ENCODE data around the gene EVC2. TPM values are rescaled to one million over a fixed set of nuclear protein-coding genes. Genes with fewer than 3 reads are reported as not detected.
A peak's percentile ranks its signal among the peaks of the same experiment; 100 is the strongest.

EVC2 gene
- total and polyA plus RNA-seq, 3 experiments from 2014 or later = 0.84 to 1.3 (median 0.92) TPM

DNA sequence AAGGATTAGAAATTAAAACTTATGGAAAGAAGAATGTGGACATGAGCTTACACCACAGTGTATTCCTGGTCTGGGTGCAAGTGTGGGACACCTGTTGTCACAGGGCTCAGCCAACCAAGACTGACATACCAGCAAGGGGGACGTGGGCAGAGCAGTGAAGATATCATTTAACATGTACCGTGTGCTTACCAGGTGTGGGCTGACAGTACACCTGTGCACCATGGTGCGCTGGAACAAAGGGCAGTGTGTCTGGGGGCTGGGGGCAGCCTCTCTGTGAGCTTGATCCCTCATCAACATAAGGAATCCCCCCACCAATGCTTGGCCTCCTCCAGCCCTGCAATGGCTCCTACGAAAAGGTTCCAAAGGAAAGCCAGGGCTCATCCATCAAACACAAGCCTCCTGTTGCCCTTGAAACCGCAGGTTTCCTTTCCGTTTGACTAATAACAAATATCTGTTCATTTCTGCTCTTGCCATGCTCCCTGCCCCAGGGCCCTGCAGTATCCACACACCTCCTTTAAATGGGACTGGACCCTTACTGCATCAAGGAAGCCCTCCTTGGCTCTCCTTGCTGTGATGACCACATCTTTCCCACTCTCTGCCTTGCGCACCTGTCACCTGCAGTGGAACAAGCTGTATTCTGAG, 16.7 kb downstream of the EVC2 start:
- POLR2A ChIA-PET = no interaction called here
- H3K27me3 Mint-ChIP-seq = no peaks in the 10 kb centered on the region

DNA sequence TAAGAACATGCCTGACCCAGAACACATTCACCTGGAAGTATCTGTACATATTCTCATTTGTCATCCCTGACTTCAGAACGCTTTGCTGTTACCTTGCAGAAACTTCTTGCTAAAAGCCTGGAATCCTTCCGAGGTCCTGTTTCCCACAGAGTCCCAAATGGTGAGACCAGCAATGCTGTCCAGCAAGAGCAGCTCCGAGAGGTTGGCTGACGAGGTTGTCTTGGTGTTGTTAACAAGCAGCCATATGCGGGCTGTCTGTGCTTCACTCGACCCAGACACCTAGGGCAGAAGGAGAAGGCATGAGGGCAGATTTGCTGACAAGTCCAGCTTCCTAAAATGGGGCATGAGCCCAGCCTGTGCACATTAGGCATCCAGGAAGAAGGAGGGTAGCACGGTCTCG, 19.3 kb downstream of the EVC2 start:
- H3K27ac Mint-ChIP-seq = no peak overlapping the region
- CTCF ChIA-PET = no interaction called here
- no peak overlapping the region for H3K4me3 Mint-ChIP-seq
- peaks cover 0 to 1% (median 0%) of the 10 kb centered on the region in 5 donors for H3K9me3 Mint-ChIP-seq
- no peaks in the 10 kb centered on the region for H3K36me3 Mint-ChIP-seq
- Histone ChIP-seq H3K27me3 (ENCODE audit: insufficient read depth, low read length, poor library complexity, severe bottlenecking) (no peaks in the 10 kb centered on the region), H3K36me3 (ENCODE audit: insufficient read depth, low read length) (no peaks in the 10 kb centered on the region), H3K27ac (ENCODE audit: low read depth, low read length) (no peak overlapping the region), H3K4me3 (ENCODE audit: low read length) (no peak overlapping the region), H3K4me1 (ENCODE audit: insufficient read depth, low read length) (no peaks in the 10 kb centered on the region), H3K9me3 (ENCODE audit: low read length) (no peaks in the 10 kb centered on the region)
- no peaks in the 10 kb centered on the region for H3K4me1 Mint-ChIP-seq
- POLR2A ChIA-PET = no interaction called here
- H3K27me3 Mint-ChIP-seq = peaks cover 0 to 3% of the 10 kb centered on the region in 2 donors
- DNase-seq = no peak

More for the DNA sequence above, 16.7 kb downstream of the EVC2 start:
- no peak overlapping the region for H3K27ac ChIP-seq (ENCODE audit: low read depth, low read length)
- H3K9me3 Mint-ChIP-seq = no peaks in the 10 kb centered on the region
- CTCF ChIA-PET = no interaction called here
- no peaks in the 10 kb centered on the region for H3K4me1 Mint-ChIP-seq
- H3K27me3 ChIP-seq (ENCODE audit: insufficient read depth, low read length, poor library complexity, severe bottlenecking) = no peaks in the 10 kb centered on the region
- no peaks in the 10 kb centered on the region for H3K4me1 ChIP-seq (ENCODE audit: insufficient read depth, low read length)
- no peaks in the 10 kb centered on the region for H3K36me3 ChIP-seq (ENCODE audit: insufficient read depth, low read length)
- peak overlapping the region in 1 of 8 donors; percentile 67 for H3K27ac Mint-ChIP-seq
- no peaks in the 10 kb centered on the region for H3K9me3 ChIP-seq (ENCODE audit: low read length)
- no peak overlapping the region for H3K4me3 ChIP-seq (ENCODE audit: low read length)
- no peaks in the 10 kb centered on the region for H3K36me3 Mint-ChIP-seq
- no peak for DNase-seq
- no peak overlapping the region for H3K4me3 Mint-ChIP-seq

DNA sequence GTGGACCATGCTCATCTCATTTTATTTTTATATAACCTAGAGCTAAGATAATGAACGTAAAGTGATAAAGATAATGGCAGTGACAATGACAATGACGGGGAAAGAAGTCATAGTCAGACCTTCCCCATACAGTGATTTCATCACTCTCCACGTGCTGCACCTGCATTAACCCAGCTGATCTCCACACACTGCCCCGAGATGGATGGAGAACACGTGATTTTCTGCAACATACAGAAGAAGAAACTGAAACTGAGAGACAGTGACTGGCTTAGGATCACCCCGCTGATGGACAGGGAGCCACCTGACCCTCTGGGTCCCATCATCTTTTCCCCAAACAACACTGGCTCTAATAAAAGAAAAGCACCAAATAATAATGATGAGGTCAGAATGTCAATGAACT, 22.0 kb downstream of the EVC2 start:
- no peak overlapping the region for H3K4me3 ChIP-seq (ENCODE audit: low read length)
- H3K27me3 Mint-ChIP-seq = peaks cover 0 to 4% of the 10 kb centered on the region in 2 donors
- H3K9me3 Mint-ChIP-seq = peaks cover 0 to 2% (median 0%) of the 10 kb centered on the region in 5 donors
- no peak overlapping the region for H3K27ac Mint-ChIP-seq
- ChIA-PET POLR2A (no interaction called here), CTCF (no interaction called here)
- H3K36me3 ChIP-seq (ENCODE audit: insufficient read depth, low read length) = no peaks in the 10 kb centered on the region
- no peaks in the 10 kb centered on the region for H3K36me3 Mint-ChIP-seq
- H3K9me3 ChIP-seq (ENCODE audit: low read length) = no peaks in the 10 kb centered on the region
- no peaks in the 10 kb centered on the region for H3K4me1 Mint-ChIP-seq
- no peak overlapping the region for H3K27ac ChIP-seq (ENCODE audit: low read depth, low read length)
- H3K4me1 ChIP-seq (ENCODE audit: insufficient read depth, low read length) = no peaks in the 10 kb centered on the region
- no peak for DNase-seq
- no peaks in the 10 kb centered on the region for H3K27me3 ChIP-seq (ENCODE audit: insufficient read depth, low read length, poor library complexity, severe bottlenecking)
- no peak overlapping the region for H3K4me3 Mint-ChIP-seq

DNA sequence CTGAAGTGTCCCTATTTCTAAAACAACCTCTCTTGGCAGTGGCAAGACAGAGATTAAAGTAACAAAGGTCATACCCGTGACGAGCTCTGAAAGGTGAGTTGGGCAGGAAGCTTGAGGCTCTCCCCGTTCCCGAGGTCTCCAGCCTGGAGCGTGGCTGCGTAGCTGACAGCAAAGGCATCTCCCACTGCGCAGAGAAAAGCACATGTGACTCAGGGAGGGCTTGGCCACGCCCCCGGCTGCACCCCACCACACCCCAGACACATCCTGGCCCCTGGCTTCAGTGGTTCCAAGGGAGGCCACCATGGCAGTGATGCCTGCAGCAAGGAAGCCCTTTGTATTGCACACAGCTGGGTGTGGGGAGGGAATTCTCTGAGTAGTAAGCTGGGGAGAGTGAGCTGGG, 23.1 kb downstream of the EVC2 start:
- ChIA-PET POLR2A (no interaction called here), CTCF (no interaction called here)
- no peak overlapping the region for H3K27ac Mint-ChIP-seq
- Histone ChIP-seq H3K9me3 (ENCODE audit: low read length) (no peaks in the 10 kb centered on the region), H3K4me3 (ENCODE audit: low read length) (no peak overlapping the region), H3K36me3 (ENCODE audit: insufficient read depth, low read length) (no peaks in the 10 kb centered on the region), H3K4me1 (ENCODE audit: insufficient read depth, low read length) (no peaks in the 10 kb centered on the region), H3K27me3 (ENCODE audit: insufficient read depth, low read length, poor library complexity, severe bottlenecking) (no peaks in the 10 kb centered on the region), H3K27ac (ENCODE audit: low read depth, low read length) (no peak overlapping the region)
- DNase-seq = no peak
- H3K36me3 Mint-ChIP-seq = no peaks in the 10 kb centered on the region
- no peaks in the 10 kb centered on the region for H3K4me1 Mint-ChIP-seq
- peaks cover 0 to 4% of the 10 kb centered on the region in 2 donors for H3K27me3 Mint-ChIP-seq
- peaks cover 0 to 2% (median 0%) of the 10 kb centered on the region in 5 donors for H3K9me3 Mint-ChIP-seq
- no peak overlapping the region for H3K4me3 Mint-ChIP-seq

DNA sequence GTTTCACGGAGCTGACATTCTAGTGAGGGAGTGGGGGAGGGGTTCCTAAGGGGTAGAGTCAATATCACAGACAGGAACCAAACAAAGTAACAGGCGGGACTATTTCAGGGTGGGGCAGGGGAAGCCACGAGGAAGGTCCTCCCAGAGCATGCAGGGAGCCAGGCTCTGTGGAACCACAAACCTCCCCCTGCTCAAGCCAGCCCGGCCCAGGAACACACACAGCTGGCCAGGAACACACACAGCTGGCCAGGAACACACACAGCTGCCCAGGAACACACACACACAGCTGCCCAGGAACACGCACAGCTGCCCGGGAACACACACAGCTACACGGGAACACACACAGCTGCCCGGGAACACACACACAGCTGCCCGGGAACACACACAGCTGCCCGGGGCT, 24.8 kb downstream of the EVC2 start:
- H3K27me3 Mint-ChIP-seq = peaks cover 0 to 4% of the 10 kb centered on the region in 2 donors
- no peak overlapping the region for H3K4me3 Mint-ChIP-seq
- no peaks in the 10 kb centered on the region for H3K36me3 Mint-ChIP-seq
- H3K9me3 Mint-ChIP-seq = peaks cover 0 to 2% (median 0%) of the 10 kb centered on the region in 5 donors
- CTCF ChIA-PET = no interaction called here
- Histone ChIP-seq H3K27ac (ENCODE audit: low read depth, low read length) (no peak overlapping the region), H3K36me3 (ENCODE audit: insufficient read depth, low read length) (no peaks in the 10 kb centered on the region), H3K9me3 (ENCODE audit: low read length) (no peaks in the 10 kb centered on the region), H3K4me1 (ENCODE audit: insufficient read depth, low read length) (no peaks in the 10 kb centered on the region), H3K4me3 (ENCODE audit: low read length) (no peak overlapping the region), H3K27me3 (ENCODE audit: insufficient read depth, low read length, poor library complexity, severe bottlenecking) (no peaks in the 10 kb centered on the region)
- H3K27ac Mint-ChIP-seq = no peak overlapping the region
- no peaks in the 10 kb centered on the region for H3K4me1 Mint-ChIP-seq
- POLR2A ChIA-PET = no interaction called here
- no peak for DNase-seq

DNA sequence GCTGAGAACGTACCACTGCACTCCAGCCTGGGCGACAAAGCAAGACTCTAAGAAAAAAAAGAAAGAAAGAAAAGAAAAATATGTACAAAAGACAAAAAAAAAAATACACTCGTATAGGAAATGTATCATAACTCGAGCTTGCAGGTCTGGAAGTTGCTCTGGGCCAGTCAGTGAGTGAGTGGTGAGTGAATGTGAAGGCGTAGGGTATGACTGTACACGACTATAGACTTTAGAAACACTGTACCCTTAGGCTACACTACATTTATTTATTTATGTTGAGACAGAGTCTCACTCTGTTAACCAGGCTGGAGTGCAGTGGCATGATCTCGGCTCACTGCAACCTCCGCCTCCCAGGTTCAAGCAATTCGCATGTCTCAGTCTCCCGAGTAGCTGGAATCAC, 29.4 kb downstream of the EVC2 start:
- H3K4me1 ChIP-seq (ENCODE audit: insufficient read depth, low read length) = no peaks in the 10 kb centered on the region
- no peak overlapping the region for H3K4me3 ChIP-seq (ENCODE audit: low read length)
- H3K9me3 Mint-ChIP-seq = peaks cover 0 to 2% (median 0%) of the 10 kb centered on the region in 5 donors
- H3K27me3 Mint-ChIP-seq = peaks cover 0 to 2% of the 10 kb centered on the region in 2 donors
- H3K36me3 ChIP-seq (ENCODE audit: insufficient read depth, low read length) = no peaks in the 10 kb centered on the region
- no peaks in the 10 kb centered on the region for H3K4me1 Mint-ChIP-seq
- H3K9me3 ChIP-seq (ENCODE audit: low read length) = no peaks in the 10 kb centered on the region
- H3K27ac Mint-ChIP-seq = no peak overlapping the region
- POLR2A ChIA-PET = no interaction called here
- H3K27me3 ChIP-seq (ENCODE audit: insufficient read depth, low read length, poor library complexity, severe bottlenecking) = no peaks in the 10 kb centered on the region
- no peak overlapping the region for H3K27ac ChIP-seq (ENCODE audit: low read depth, low read length)
- DNase-seq = no peak
- no peak overlapping the region for H3K4me3 Mint-ChIP-seq
- no peaks in the 10 kb centered on the region for H3K36me3 Mint-ChIP-seq
- CTCF ChIA-PET = no interaction called here

DNA sequence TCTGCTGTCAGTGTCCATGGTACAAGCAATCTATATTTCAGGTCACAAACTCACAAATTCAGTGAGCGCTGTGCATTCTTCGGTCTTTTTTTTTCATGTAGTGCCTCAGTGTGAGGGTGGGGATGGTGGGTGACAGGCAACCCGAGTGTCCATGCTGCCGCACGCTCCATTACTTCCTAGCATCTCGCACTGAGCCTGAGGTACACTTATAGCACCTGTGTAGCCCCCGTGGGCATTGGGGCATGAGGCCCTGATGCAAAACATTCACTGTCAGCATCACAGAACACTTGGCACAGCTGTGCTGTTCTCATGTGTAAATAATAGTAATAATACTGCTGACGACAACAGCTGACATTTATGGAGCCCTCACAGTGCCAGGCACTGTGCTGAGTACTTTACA, 31.6 kb downstream of the EVC2 start:
- POLR2A ChIA-PET = no interaction called here
- no peak overlapping the region for H3K4me3 Mint-ChIP-seq
- no peaks in the 10 kb centered on the region for H3K27me3 Mint-ChIP-seq
- peak overlapping the region in 1 of 8 donors; percentile 65 for H3K27ac Mint-ChIP-seq
- H3K36me3 ChIP-seq (ENCODE audit: insufficient read depth, low read length) = no peaks in the 10 kb centered on the region
- CTCF ChIA-PET = no interaction called here
- H3K36me3 Mint-ChIP-seq = no peaks in the 10 kb centered on the region
- DNase-seq = no peak
- H3K4me1 ChIP-seq (ENCODE audit: insufficient read depth, low read length) = no peaks in the 10 kb centered on the region
- no peaks in the 10 kb centered on the region for H3K27me3 ChIP-seq (ENCODE audit: insufficient read depth, low read length, poor library complexity, severe bottlenecking)
- no peaks in the 10 kb centered on the region for H3K4me1 Mint-ChIP-seq
- no peak overlapping the region for H3K27ac ChIP-seq (ENCODE audit: low read depth, low read length)
- H3K9me3 Mint-ChIP-seq = peaks cover 0 to 2% (median 0%) of the 10 kb centered on the region in 5 donors
- H3K9me3 ChIP-seq (ENCODE audit: low read length) = no peaks in the 10 kb centered on the region
- no peak overlapping the region for H3K4me3 ChIP-seq (ENCODE audit: low read length)

DNA sequence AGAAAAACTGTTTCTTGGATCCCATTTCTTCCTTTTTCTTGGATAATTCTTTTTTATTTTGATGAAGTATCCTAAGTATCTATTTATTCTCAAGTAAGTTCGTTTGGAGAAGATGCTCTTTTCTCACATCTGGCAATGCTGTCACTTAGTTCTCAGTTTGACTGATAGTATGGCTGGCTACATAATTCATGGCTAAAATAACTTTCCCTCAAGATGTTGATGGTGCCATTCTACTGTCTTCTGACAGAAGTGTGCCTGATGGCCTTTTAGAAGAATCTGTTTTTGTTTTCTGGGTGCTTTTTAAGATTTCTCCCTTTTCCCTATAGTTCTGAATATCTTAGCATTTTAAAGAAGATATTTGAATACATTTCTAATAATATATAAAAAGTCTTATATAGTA, 41.6 kb downstream of the EVC2 start:
- Mint-ChIP-seq H3K27ac (no peak overlapping the region), H3K36me3 (peaks cover 0 to 2% (median 0%) of the 10 kb centered on the region in 3 donors), H3K27me3 (peaks cover 0 to 2% of the 10 kb centered on the region in 2 donors), H3K4me1 (no peaks in the 10 kb centered on the region), H3K9me3 (peaks cover 0 to 13% (median 6%) of the 10 kb centered on the region in 5 donors), H3K4me3 (no peak overlapping the region)
- CTCF ChIA-PET = no interaction called here
- Histone ChIP-seq H3K36me3 (ENCODE audit: insufficient read depth, low read length) (no peaks in the 10 kb centered on the region), H3K4me3 (ENCODE audit: low read length) (no peak overlapping the region), H3K27ac (ENCODE audit: low read depth, low read length) (no peak overlapping the region), H3K27me3 (ENCODE audit: insufficient read depth, low read length, poor library complexity, severe bottlenecking) (no peaks in the 10 kb centered on the region), H3K4me1 (ENCODE audit: insufficient read depth, low read length) (no peaks in the 10 kb centered on the region), H3K9me3 (ENCODE audit: low read length) (no peaks in the 10 kb centered on the region)
- POLR2A ChIA-PET = no interaction called here
- no peak for DNase-seq
